Thoracic aorta (tissue), 2 donors: ENCODE results near the gene RTBDN. TPM values are rescaled to one million over a fixed set of nuclear protein-coding genes. Genes with fewer than 3 reads are reported as not detected.

Source experiments
- ATAC-seq: fragments of 150-250 bp; one replicate; pipeline ENCODE4 v1.8.0; 2017; ENCODE audit warnings: low read depth; ENCODE audit not compliant: insufficient number of reproducible peaks, low FRiP score
- DNase-seq: peaks from one replicate; pipeline ENCODE4 v3.0.0-alpha.2; 2020; ENCODE audit warnings: low spot score
- H3K27ac ChIP-seq, 2 donors: fragments of 200-600 bp; sonication (generic); 1 replicate in 1 of 2; 2 replicates in 1 of 2; pipeline ENCODE4 v1.5.1; 2016; ENCODE audit warnings: mild to moderate bottlenecking in 2 of 2, moderate library complexity in 2 of 2
- H3K27me3 ChIP-seq: fragments of 200-600 bp; sonication (generic); replicated peaks from 2 replicates; pipeline ENCODE4 v1.6.0; 2016; ENCODE audit warnings: mild to moderate bottlenecking; ENCODE audit not compliant: insufficient read depth
- H3K36me3 ChIP-seq: fragments of 200-600 bp; sonication (generic); one replicate; pipeline ENCODE4 v1.5.1; 2016
- H3K4me1 ChIP-seq, 2 donors: fragments of 200-600 bp; sonication (generic); 1 replicate in 1 of 2; 2 replicates in 1 of 2; pipeline versions ENCODE4 v1.5.1 to v1.6.0; 2016; ENCODE audit warnings: low read depth in 2 of 2, mild to moderate bottlenecking in 1 of 2; ENCODE audit not compliant: control insufficient read depth in 1 of 2
- H3K4me3 ChIP-seq: fragments of 200-600 bp; sonication (generic); 2 replicates; pipeline ENCODE4 v1.5.1; 2016; ENCODE audit warnings: mild to moderate bottlenecking
- H3K9me3 ChIP-seq: fragments of 200-600 bp; sonication (generic); 2 replicates; pipeline ENCODE4 v1.5.1; 2016
- total RNA-seq, 2 donors: library from RNA; depleted of rRNA; stranded (reverse); fragments of >200 nt; gene quantifications; one replicate each; pipeline versions ENCODE4 v1.1.0 to v1.2.3, GENCODE V29; 2016
- TF ChIP-seq, protein P1 (sequence below): fragments of 200-600 bp; sonication (generic); IDR thresholded peaks from one replicate; pipeline ENCODE4 v1.5.1; 2019; ENCODE audit warnings: antibody characterized with exemption

RTBDN gene
- total RNA-seq, 2 donors from 2014 or later: not detected

DNA sequence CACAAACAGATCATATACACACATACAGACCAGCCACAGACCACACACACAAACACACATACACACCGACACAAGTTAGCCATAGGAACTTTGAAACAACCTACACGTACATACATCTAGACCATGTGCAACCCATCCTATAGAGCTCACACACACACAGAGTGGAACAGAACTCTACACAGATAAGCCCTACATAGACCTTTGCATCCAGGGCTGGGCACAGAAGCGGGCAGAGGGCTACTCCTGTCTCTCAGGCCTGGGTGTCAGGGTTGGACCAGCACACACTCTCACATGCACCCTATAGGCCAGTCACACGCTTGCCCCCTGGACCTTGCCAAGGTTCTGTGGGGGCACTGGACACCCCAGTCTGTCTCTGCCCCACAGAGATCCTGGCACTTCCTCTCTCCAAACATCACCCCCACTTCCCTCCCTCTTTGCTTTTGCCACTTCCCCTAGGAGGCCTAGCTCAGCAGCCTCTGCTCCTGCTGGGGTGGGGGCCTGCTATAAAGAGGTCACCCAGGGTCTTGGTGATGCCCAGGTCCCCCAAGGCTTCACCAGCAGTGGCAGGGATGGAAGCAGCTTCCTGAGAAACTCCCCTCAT is 48.8 kb downstream of the RTBDN start:
- no peak for DNase-seq
- Histone ChIP-seq H3K4me3 (peak overlapping the region; percentile 11), H3K27me3 (no peaks in the 10 kb centered on the region), H3K36me3 (no peaks in the 10 kb centered on the region), H3K9me3 (no peaks in the 10 kb centered on the region), H3K27ac (peak overlapping the region; percentile 99 to 100), H3K4me1 (peaks cover 53 to 74% of the 10 kb centered on the region in 2 donors)
- no peak for ATAC-seq
- TF ChIP-seq, protein P1, sequence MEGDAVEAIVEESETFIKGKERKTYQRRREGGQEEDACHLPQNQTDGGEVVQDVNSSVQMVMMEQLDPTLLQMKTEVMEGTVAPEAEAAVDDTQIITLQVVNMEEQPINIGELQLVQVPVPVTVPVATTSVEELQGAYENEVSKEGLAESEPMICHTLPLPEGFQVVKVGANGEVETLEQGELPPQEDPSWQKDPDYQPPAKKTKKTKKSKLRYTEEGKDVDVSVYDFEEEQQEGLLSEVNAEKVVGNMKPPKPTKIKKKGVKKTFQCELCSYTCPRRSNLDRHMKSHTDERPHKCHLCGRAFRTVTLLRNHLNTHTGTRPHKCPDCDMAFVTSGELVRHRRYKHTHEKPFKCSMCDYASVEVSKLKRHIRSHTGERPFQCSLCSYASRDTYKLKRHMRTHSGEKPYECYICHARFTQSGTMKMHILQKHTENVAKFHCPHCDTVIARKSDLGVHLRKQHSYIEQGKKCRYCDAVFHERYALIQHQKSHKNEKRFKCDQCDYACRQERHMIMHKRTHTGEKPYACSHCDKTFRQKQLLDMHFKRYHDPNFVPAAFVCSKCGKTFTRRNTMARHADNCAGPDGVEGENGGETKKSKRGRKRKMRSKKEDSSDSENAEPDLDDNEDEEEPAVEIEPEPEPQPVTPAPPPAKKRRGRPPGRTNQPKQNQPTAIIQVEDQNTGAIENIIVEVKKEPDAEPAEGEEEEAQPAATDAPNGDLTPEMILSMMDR: no peak

DNA sequence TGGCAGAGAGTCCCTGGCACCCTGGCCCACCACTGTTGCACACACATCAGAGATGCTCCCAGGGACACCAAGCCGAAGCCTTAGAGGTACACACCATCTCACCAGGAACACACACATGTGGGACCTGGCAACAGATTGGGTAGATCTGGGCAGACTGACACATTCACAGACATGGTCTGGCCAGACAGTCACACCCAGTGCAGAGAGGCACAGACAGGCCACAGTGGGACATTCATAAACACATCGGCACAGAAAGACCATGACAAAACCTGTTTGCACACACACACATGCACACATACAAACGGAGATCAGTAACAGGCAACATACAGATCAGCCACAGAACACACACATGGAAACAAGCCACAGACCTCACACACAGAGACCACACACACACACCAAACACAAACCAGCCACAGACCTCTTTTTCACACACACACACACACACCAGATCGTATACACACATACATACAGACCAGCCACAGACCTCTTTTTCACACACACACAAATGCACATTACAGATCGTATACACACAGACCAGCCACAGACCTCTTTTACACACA is 49.4 kb downstream of the RTBDN start:
- no peak for ATAC-seq
- DNase-seq: no peak
- H3K36me3 ChIP-seq: no peaks in the 10 kb centered on the region
- peaks cover 53 to 76% of the 10 kb centered on the region in 2 donors for H3K4me1 ChIP-seq
- H3K27me3 ChIP-seq: no peaks in the 10 kb centered on the region
- H3K4me3 ChIP-seq: no peak overlapping the region
- H3K27ac ChIP-seq: peak overlapping the region; percentile 99 to 100
- H3K9me3 ChIP-seq: no peaks in the 10 kb centered on the region
- TF ChIP-seq, protein P1: no peak

DNA sequence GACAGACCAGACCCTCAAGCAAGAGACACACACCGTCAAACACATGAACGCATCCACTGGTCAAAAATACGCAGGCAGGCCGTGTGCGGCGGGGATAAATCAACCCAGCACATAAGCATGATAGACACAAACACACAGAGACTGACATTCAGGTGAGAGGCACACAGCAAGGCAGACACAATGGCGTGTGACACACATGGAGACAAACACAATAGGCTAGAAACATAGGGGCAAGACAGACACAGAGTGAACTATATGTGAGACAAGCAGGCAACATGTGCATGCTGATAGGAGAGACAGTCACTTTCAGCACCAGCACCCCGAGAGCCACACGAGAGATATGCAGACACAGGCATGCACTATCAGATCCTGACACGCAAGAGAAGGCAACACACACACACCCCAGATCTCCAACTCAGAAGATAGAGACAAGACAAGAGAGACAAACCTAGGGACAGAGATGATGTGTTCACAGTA is 49.9 kb downstream of the RTBDN start:
- DNase-seq (no peak), ATAC-seq (no peak)
- Histone ChIP-seq H3K4me3 (no peak overlapping the region), H3K9me3 (no peaks in the 10 kb centered on the region), H3K27ac (peak overlapping the region; percentile 99 to 100), H3K4me1 (peaks cover 54 to 81% of the 10 kb centered on the region in 2 donors), H3K36me3 (no peaks in the 10 kb centered on the region), H3K27me3 (no peaks in the 10 kb centered on the region)
- TF ChIP-seq, protein P1: no peak

DNA sequence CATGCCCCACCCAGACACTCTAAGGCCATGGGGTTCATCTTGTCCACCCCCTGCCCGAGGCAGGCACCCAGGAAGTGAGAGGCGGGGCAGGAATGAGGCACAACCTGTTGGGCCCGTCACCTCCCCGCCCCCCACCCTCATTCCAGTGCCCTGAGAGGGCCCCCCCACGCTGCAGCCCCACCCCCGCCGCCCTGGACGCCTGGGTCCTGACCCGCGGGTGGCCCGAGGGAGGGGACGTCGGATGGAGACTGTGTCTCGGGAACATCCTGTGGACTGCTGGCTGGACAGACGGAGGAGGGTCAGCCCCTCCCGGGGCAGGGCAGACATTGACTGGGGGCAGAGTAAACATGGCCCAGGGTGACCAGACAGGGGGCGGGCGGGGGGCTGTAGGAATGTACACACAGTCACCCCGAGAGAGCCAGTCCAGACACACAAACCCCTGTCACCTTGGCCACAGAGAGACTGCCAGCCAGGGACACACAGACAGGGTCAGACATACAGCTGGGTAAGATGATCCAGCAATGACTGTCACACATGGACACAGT is 50.5 kb downstream of the RTBDN start:
- TF ChIP-seq, protein P1: no peak
- Histone ChIP-seq H3K4me3 (peak overlapping the region; percentile 76), H3K4me1 (peaks cover 54 to 81% of the 10 kb centered on the region in 2 donors), H3K9me3 (no peaks in the 10 kb centered on the region), H3K27me3 (no peaks in the 10 kb centered on the region), H3K36me3 (no peaks in the 10 kb centered on the region), H3K27ac (peak overlapping the region; percentile 99 to 100)
- ATAC-seq: no peak
- DNase-seq: no peak

DNA sequence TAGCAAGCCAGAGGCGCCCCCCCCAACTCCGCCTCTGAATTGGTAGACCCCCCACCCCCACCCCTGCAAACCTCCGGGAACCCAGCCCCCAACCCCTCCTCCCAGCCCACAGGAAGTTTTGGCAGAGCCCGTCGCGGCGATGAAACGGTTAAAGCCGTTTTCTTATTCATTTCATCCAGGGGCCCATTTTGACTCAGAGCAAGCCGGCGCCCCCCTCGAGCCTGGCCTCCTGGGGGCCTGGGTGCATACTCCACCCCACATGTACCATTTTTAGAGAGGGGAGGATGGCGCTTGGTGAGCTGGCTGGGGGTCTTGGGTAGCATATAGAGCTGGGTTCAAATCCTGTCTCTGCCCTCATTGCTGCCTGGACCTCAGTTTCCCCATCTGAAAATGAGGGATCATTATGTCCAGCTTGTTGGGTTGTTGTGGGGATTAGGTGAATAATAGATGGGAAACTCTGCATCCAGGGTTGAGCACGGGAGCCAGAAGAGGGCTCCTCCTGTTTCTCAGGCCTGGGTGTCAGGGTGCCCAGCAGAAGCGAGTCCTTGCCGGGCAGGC is 51.0 kb downstream of the RTBDN start:
- ATAC-seq (no peak), DNase-seq (no peak)
- no peaks in the 10 kb centered on the region for H3K9me3 ChIP-seq
- TF ChIP-seq, protein P1: no peak
- H3K27ac ChIP-seq: peak overlapping the region; percentile 99 to 100
- H3K4me1 ChIP-seq: peaks cover 52 to 81% of the 10 kb centered on the region in 2 donors
- H3K4me3 ChIP-seq: peak overlapping the region; percentile 76
- no peaks in the 10 kb centered on the region for H3K27me3 ChIP-seq
- no peaks in the 10 kb centered on the region for H3K36me3 ChIP-seq
